Neuronal stem cell (in vitro differentiated cells): ENCODE results near the gene SLC6A19.
A peak's percentile ranks its signal among the peaks of the same experiment; 100 is the strongest.

Experiments used
- DNase-seq: peaks from one replicate; pipeline ENCODE4 v3.0.0-alpha.2; 2013; ENCODE audit warnings: low spot score
- H2AFZ ChIP-seq: one replicate; pipeline ENCODE4 v1.6.1; 2013; ENCODE audit warnings: mild to moderate bottlenecking, low read length, inconsistent platforms
- H2AK5ac ChIP-seq: 2 replicates; pipeline ENCODE4 v1.6.1; 2013; ENCODE audit warnings: low read depth, mild to moderate bottlenecking, inconsistent platforms, low read length, moderate library complexity, mixed read lengths
- H2BK120ac ChIP-seq: 2 replicates; pipeline ENCODE4 v1.6.1; 2013; ENCODE audit warnings: low read depth, mild to moderate bottlenecking, inconsistent platforms, low read length, moderate library complexity, mixed read lengths
- H2BK12ac ChIP-seq: one replicate; pipeline ENCODE4 v1.6.1; 2013; ENCODE audit warnings: low read length, inconsistent platforms
- H2BK15ac ChIP-seq: 2 replicates; pipeline ENCODE4 v1.6.1; 2013; ENCODE audit warnings: mild to moderate bottlenecking, low read length, inconsistent platforms, mixed read lengths
- H2BK5ac ChIP-seq: one replicate; pipeline ENCODE4 v1.6.1; 2013; ENCODE audit warnings: inconsistent platforms, mild to moderate bottlenecking, low read length, moderate library complexity
- H3K14ac ChIP-seq: one replicate; pipeline ENCODE4 v1.6.1; 2013; ENCODE audit warnings: low read length, inconsistent platforms
- H3K18ac ChIP-seq: 2 replicates; pipeline ENCODE4 v1.6.1; 2013; ENCODE audit warnings: low read length, inconsistent platforms
- H3K23ac ChIP-seq: 2 replicates; pipeline ENCODE4 v1.6.1; 2013; ENCODE audit warnings: low read depth, mild to moderate bottlenecking, mixed read lengths, low read length, inconsistent platforms; ENCODE audit not compliant: poor library complexity
- H3K27ac ChIP-seq: replicated peaks from 3 replicates; pipeline ENCODE4 v1.5.1; 2013; ENCODE audit warnings: low read length, inconsistent platforms
- H3K27me3 ChIP-seq, 3 experiments: 2 replicates each; pipeline ENCODE4 v1.6.1; 2013; ENCODE audit warnings: low read length in 3 of 3, mild to moderate bottlenecking in 2 of 3, inconsistent platforms in 1 of 3, low read depth in 1 of 3, mixed read lengths in 1 of 3, moderate library complexity in 1 of 3; ENCODE audit not compliant: control insufficient read depth in 3 of 3, insufficient read depth in 3 of 3
- H3K36me3 ChIP-seq, 2 donors: replicated peaks in 1 of 2; 2 replicates each; pipeline ENCODE4 v1.6.1; 2013; ENCODE audit warnings: low read length in 2 of 2; ENCODE audit not compliant: control insufficient read depth in 2 of 2, insufficient read depth in 2 of 2
- H3K4ac ChIP-seq: 2 replicates; pipeline ENCODE4 v1.6.1; 2013; ENCODE audit warnings: inconsistent platforms, mild to moderate bottlenecking, low read length, moderate library complexity
- H3K4me1 ChIP-seq, 2 donors: 1 replicate in 1 of 2; 2 replicates in 1 of 2; pipeline ENCODE4 v1.6.1; 2013; ENCODE audit warnings: low read length in 2 of 2, low read depth in 1 of 2; ENCODE audit not compliant: control insufficient read depth in 2 of 2, insufficient read depth in 1 of 2
- H3K4me2 ChIP-seq: one replicate; pipeline ENCODE4 v1.6.1; 2013; ENCODE audit warnings: mild to moderate bottlenecking, low read length, inconsistent platforms; ENCODE audit not compliant: insufficient read depth, poor library complexity, severe bottlenecking
- H3K4me3 ChIP-seq, 2 donors: 2 replicates each; pipeline ENCODE4 v1.5.1; 2013; ENCODE audit warnings: low read length in 2 of 2, mild to moderate bottlenecking in 2 of 2, inconsistent platforms in 1 of 2, moderate library complexity in 1 of 2
- H3K79me1 ChIP-seq: one replicate; pipeline ENCODE4 v1.6.1; 2013; ENCODE audit warnings: low read depth, mild to moderate bottlenecking, inconsistent platforms, low read length, moderate library complexity
- H3K9ac ChIP-seq: one replicate; pipeline ENCODE4 v1.6.1; 2013; ENCODE audit warnings: mild to moderate bottlenecking, low read depth, low read length, inconsistent platforms; ENCODE audit not compliant: poor library complexity
- H3K9me3 ChIP-seq, 2 donors: replicated peaks in 1 of 2; 2 replicates each; pipeline versions ENCODE3 to v1.6.1; 2013; ENCODE audit warnings: low read length in 2 of 2, mild to moderate bottlenecking in 2 of 2, inconsistent platforms in 1 of 2, low read depth in 1 of 2, mixed read lengths in 1 of 2, moderate library complexity in 1 of 2; ENCODE audit not compliant: control insufficient read depth in 2 of 2, insufficient read depth in 1 of 2
- H4K8ac ChIP-seq: one replicate; pipeline ENCODE4 v1.6.1; 2013; ENCODE audit warnings: low read depth, mild to moderate bottlenecking, inconsistent platforms, low read length, moderate library complexity
- H4K91ac ChIP-seq: one replicate; pipeline ENCODE4 v1.6.1; 2013; ENCODE audit warnings: low read length, low read depth, mild to moderate bottlenecking, inconsistent platforms; ENCODE audit not compliant: poor library complexity
- WGBS, 2 donors: extraction: QIAGEN DNeasy Blood & Tissue Kit; methylation state at CpG; one replicate each; pipeline ENCODE4 v1.1.7; 2013; ENCODE audit warnings: missing lambda C conversion rate in 2 of 2, mixed read lengths in 1 of 2; ENCODE audit not compliant: insufficient read length in 2 of 2, insufficient replicate concordance in 1 of 2; ENCODE audit errors: extremely low coverage in 2 of 2; 5-methylcytosine and 5-hydroxymethylcytosine counted together

The SLC6A19 gene

DNA sequence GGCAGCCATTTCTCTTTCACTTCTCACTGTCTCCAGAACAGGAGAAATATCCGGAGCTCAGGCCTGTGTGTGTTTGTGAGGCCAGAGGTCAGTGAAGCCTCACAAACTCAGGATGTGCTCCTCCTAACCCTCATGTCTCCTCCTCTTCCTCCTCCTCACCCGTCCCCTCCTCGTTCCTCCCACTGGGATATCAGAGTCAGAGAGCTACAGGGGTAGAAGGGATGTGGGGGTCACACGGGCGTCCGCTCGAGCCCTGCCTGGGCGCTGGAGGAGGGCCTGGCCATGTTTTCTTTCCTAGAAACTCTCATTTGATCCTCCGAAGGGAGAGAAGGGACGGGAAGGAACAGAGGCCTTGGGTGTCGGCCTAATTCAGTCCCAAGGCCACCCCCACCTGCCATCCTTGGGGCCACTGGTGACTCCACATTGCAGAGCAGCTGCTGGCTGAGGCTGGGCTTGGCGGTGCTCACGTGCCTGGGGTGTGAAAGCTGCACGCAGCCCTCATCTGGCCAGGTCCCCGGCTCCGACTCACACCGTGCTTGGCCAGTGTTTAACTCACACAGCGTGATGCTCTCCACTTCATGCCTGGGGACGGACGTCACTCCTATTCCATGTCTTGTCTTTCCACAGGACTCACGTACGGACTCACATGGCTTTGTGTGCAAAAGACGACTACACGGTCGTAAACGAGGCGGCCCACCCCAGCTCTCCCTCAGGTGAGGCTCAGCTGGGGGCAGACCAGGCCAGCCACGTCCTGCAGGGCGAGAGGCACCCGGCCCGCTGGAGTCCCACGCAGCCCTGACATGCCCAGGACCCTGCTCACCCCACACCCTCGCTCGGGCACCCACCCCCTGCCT lies 22.6 kb upstream of the SLC6A19 start:
- Histone ChIP-seq H2BK120ac (no peak overlapping the region), H2AFZ (peak overlapping the region; percentile 35), H2BK15ac (no peak overlapping the region), H3K4me1 (peaks cover 11 to 12% of the 10 kb centered on the region in 2 donors), H2AK5ac (no peak overlapping the region), H3K4me2 (no peak overlapping the region), H4K91ac (no peak overlapping the region), H3K9ac (no peak overlapping the region), H2BK5ac (no peak overlapping the region), H3K4ac (no peak overlapping the region), H3K18ac (no peak overlapping the region), H4K8ac (no peak overlapping the region), H3K23ac (no peak overlapping the region), H3K27ac (no peak overlapping the region), H3K27me3 (no peaks in the 10 kb centered on the region), H3K14ac (peak overlapping the region; percentile 21), H3K9me3 (no peaks in the 10 kb centered on the region), H3K36me3 (no peaks in the 10 kb centered on the region), H3K79me1 (no peaks in the 10 kb centered on the region), H3K4me3 (no peak overlapping the region), H2BK12ac (no peak overlapping the region)
- DNase-seq, result no peak
- no CpG with 5 or more reads among the region's 34 CpGs for WGBS, 2 donors

DNA sequence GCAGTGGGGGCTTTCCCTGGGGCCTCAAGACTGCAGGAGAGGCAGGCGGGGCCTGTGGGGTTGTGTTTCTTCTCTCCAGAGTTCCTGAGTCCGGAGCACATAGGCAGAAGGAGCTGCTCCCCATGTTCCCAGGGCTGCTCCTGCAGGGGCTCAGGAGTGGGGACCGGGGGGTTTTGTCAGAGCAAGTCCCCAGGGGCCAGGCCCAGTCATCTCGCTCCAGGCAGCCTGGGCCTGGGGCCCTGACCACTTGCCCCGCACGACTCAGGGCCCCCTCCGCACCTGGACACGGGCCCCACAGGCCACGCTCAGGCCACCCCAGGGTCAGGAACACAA lies 22.0 kb upstream of the SLC6A19 start:
- no peak overlapping the region for H3K4ac ChIP-seq
- H3K79me1 ChIP-seq, result no peaks in the 10 kb centered on the region
- H2BK12ac ChIP-seq, result no peak overlapping the region
- H4K8ac ChIP-seq, result no peak overlapping the region
- H3K9ac ChIP-seq, result no peak overlapping the region
- H3K4me3 ChIP-seq, result no peak overlapping the region
- no peak overlapping the region for H3K18ac ChIP-seq
- no peaks in the 10 kb centered on the region for H3K9me3 ChIP-seq
- H2BK15ac ChIP-seq, result no peak overlapping the region
- H3K23ac ChIP-seq, result no peak overlapping the region
- peak overlapping the region; percentile 21 for H3K14ac ChIP-seq
- no peak overlapping the region for H2AFZ ChIP-seq
- no peaks in the 10 kb centered on the region for H3K36me3 ChIP-seq
- H4K91ac ChIP-seq, result no peak overlapping the region
- no peak overlapping the region for H2BK120ac ChIP-seq
- H2AK5ac ChIP-seq, result no peak overlapping the region
- H3K27ac ChIP-seq, result no peak overlapping the region
- WGBS, 2 donors, result no CpG with 5 or more reads among the region's 9 CpGs
- H3K4me1 ChIP-seq, result peaks cover 11 to 12% of the 10 kb centered on the region in 2 donors
- DNase-seq, result no peak
- no peaks in the 10 kb centered on the region for H3K27me3 ChIP-seq
- no peak overlapping the region for H3K4me2 ChIP-seq
- H2BK5ac ChIP-seq, result no peak overlapping the region

DNA sequence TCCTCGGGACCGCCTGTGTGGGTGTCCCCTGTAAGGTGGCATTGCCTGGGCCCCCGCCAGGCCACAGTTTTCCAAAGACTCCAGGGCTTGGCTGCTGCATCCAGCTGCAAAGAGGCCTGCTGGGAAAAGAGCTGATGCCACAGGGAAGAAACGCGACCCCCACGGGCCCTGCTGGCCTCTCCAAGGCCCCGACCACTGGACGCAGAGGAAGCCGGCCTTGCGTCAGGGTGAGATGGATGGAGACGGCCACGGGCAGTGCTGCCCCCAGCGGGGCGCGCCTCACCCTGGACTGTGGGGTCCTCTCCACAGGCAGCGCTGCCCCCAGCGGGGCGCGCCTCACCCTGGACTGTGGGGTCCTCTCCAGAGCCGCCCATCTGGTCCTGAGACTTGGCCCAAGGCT lies 21.3 kb upstream of the SLC6A19 start:
- no peak overlapping the region for H4K8ac ChIP-seq
- no peak overlapping the region for H2BK15ac ChIP-seq
- H2AFZ ChIP-seq, result no peak overlapping the region
- H3K27ac ChIP-seq, result no peak overlapping the region
- H3K27me3 ChIP-seq, result no peaks in the 10 kb centered on the region
- H2BK120ac ChIP-seq, result no peak overlapping the region
- H3K4me1 ChIP-seq, result peaks cover 11 to 12% of the 10 kb centered on the region in 2 donors
- H3K9me3 ChIP-seq, result peaks cover 0 to under 1% of the 10 kb centered on the region in 2 donors
- no peak overlapping the region for H3K9ac ChIP-seq
- no peak for DNase-seq
- no peak overlapping the region for H3K4ac ChIP-seq
- H3K79me1 ChIP-seq, result no peaks in the 10 kb centered on the region
- H2AK5ac ChIP-seq, result no peak overlapping the region
- WGBS, 2 donors, result no CpG with 5 or more reads among the region's 20 CpGs
- H3K4me2 ChIP-seq, result no peak overlapping the region
- no peaks in the 10 kb centered on the region for H3K36me3 ChIP-seq
- H3K14ac ChIP-seq, result no peak overlapping the region
- no peak overlapping the region for H2BK12ac ChIP-seq
- H3K18ac ChIP-seq, result no peak overlapping the region
- H3K23ac ChIP-seq, result no peak overlapping the region
- no peak overlapping the region for H4K91ac ChIP-seq
- H2BK5ac ChIP-seq, result no peak overlapping the region
- no peak overlapping the region for H3K4me3 ChIP-seq

DNA sequence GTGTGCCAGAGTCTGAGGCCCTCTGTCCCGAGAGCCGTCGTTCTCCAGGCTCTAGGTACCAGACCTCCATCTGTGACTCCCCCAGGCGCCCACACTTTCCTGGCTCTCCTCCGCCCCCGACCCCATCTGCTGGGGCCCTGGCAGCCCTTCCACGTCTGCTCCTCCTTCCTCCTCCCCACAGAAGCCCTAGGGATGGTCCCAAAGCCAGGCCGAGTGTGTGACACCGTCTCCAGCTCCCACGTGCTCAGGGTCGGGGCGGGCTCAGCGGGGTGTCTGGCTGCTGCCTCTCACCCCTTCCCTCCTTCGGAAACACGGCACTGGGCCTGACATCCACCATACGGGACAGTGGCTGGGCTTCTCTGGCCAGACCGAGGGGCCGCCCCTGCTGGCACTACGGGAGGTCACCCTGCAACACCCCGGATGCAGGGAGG lies 20.5 kb upstream of the SLC6A19 start:
- peaks cover 0 to 2% (median 0%) of the 10 kb centered on the region in 3 experiments for H3K27me3 ChIP-seq
- H3K4me3 ChIP-seq, result no peak overlapping the region
- H2AK5ac ChIP-seq, result peak overlapping the region; percentile 92
- H4K91ac ChIP-seq, result no peak overlapping the region
- no peak for DNase-seq
- H3K27ac ChIP-seq, result no peak overlapping the region
- peak overlapping the region; percentile 41 for H2BK12ac ChIP-seq
- H3K36me3 ChIP-seq, result no peaks in the 10 kb centered on the region
- peaks cover 13 to 15% of the 10 kb centered on the region in 2 donors for H3K4me1 ChIP-seq
- H2BK5ac ChIP-seq, result no peak overlapping the region
- peak overlapping the region; percentile 57 for H3K18ac ChIP-seq
- peaks cover 0 to 2% of the 10 kb centered on the region in 2 donors for H3K9me3 ChIP-seq
- peak overlapping the region; percentile 58 for H2BK15ac ChIP-seq
- no CpG with 5 or more reads among the region's 20 CpGs for WGBS, 2 donors
- H3K4me2 ChIP-seq, result no peak overlapping the region
- no peaks in the 10 kb centered on the region for H3K79me1 ChIP-seq
- H3K23ac ChIP-seq, result no peak overlapping the region
- no peak overlapping the region for H2BK120ac ChIP-seq
- peak overlapping the region; percentile 97 for H3K14ac ChIP-seq
- H2AFZ ChIP-seq, result no peak overlapping the region
- H3K9ac ChIP-seq, result no peak overlapping the region
- H3K4ac ChIP-seq, result no peak overlapping the region
- peak overlapping the region; percentile 3 for H4K8ac ChIP-seq
